Activated CD4-positive, alpha-beta T cell treated with anti-CD3 and anti-CD28 coated beads, Interleukin-2, amount 50 U/mL, for 16 hours (primary cell): ENCODE measurements around the gene LGALS1.
"Not testable (repeated sequence)": the region's sequence is repeated elsewhere in the genome, so short reads cannot be mapped to it uniquely, and the experiment has no call there.

ENCODE experiments used
- DNase-seq: peaks from one replicate; pipeline ENCODE4 v3.0.0-alpha.2; 2020

The LGALS1 gene

GRCh38 chr22:37692627-37693285 is 17.3 kb downstream of the LGALS1 start:
- DNase-seq, result no peak

- not testable (repeated sequence) for DNase-seq
Measured at GRCh38 chr22:37694131-37694530, 18.7 kb downstream of the LGALS1 start.

GRCh38 chr22:37696260-37696656 is 20.8 kb downstream of the LGALS1 start:
- not testable (repeated sequence) for DNase-seq

GRCh38 chr22:37696657-37697537 is 21.5 kb downstream of the LGALS1 start, which contains the start of gene TRIOBP:
TRIOBP (plus strand) TSS chr22:37697048; CDS start chr22:37701366, 4,318 bp downstream.
- DNase-seq, result peak; percentile 90

GRCh38 chr22:37697538-37697835 is 22.1 kb downstream of the LGALS1 start:
- DNase-seq, result no peak

GRCh38 chr22:37701141-37701786 is 25.8 kb downstream of the LGALS1 start:
- DNase-seq, result no peak

- no peak for DNase-seq
Measured at GRCh38 chr22:37703906-37704305, 28.5 kb downstream of the LGALS1 start.

- DNase-seq, result no peak
Measured at GRCh38 chr22:37704645-37705044, 29.2 kb downstream of the LGALS1 start.

GRCh38 chr22:37705205-37705604 is 29.8 kb downstream of the LGALS1 start:
- no peak for DNase-seq

GRCh38 chr22:37708580-37709444 is 33.4 kb downstream of the LGALS1 start:
- no peak for DNase-seq

GRCh38 chr22:37709445-37709765 is 34.0 kb downstream of the LGALS1 start:
- no peak for DNase-seq

- DNase-seq, result no peak
Measured at GRCh38 chr22:37710675-37711074, 35.2 kb downstream of the LGALS1 start.

GRCh38 chr22:37711490-37711889 is 36.1 kb downstream of the LGALS1 start:
- DNase-seq, result no peak

- no peak for DNase-seq
Measured at GRCh38 chr22:37713761-37714160, 38.3 kb downstream of the LGALS1 start.

GRCh38 chr22:37714634-37715033 is 39.2 kb downstream of the LGALS1 start:
- DNase-seq, result no peak

- no peak for DNase-seq
Measured at GRCh38 chr22:37715760-37716159, 40.3 kb downstream of the LGALS1 start.

- no peak for DNase-seq
Measured at GRCh38 chr22:37716708-37717107, 41.3 kb downstream of the LGALS1 start.

- not testable (repeated sequence) for DNase-seq
Measured at GRCh38 chr22:37717235-37717634, 41.8 kb downstream of the LGALS1 start.

GRCh38 chr22:37717746-37718305 is 42.4 kb downstream of the LGALS1 start:
- DNase-seq, result not testable (repeated sequence)

GRCh38 chr22:37725551-37726240 is 50.3 kb downstream of the LGALS1 start:
- no peak for DNase-seq

GRCh38 chr22:37726241-37726887 is 50.9 kb downstream of the LGALS1 start:
- DNase-seq, result no peak
